Right forelimb (tissue), 1 donor: Measurements from ENCODE around the gene ASCC3.

Experiments used
- DNase-seq: peaks from one replicate; pipeline ENCODE4 v3.0.0-alpha.2; 2018

ASCC3 gene

DNA sequence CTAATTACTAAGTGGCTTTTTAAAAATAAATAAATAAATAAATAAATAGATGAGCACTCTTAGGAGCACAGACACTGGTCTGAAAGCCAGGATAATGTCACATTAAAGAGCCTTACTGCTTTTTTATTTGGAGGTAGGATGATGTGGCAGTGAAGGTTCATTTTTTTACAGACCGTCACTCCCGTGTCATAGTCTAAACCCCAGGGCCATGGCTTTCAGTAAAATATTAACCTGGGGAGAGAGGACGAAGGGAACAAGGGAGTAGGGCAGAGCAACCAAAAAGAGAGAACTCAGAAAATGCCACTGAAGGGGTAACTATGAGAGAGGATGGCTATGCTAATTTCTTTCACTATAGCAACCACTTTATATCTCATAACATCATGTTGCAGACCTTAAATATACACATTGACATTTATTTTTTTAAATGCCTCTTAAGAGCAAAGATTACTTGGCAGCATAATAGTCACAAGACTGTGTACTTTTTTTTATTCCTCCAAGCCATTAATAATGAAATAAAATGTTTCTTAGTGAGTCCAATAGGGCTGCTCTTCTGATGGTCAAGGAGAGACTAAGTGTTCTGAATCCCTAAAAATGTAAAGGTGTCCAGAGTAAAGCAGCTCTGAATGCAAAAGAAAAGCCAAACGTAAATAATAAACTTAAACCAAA lies 315.6 kb downstream of the ASCC3 start:
- no peak for DNase-seq

GRCh38 chr6:100559859-100560258 lies 321.3 kb downstream of the ASCC3 start:
- DNase-seq: no peak

- no peak for DNase-seq
Measured at GRCh38 chr6:100554228-100554627, 326.9 kb downstream of the ASCC3 start.

- no peak for DNase-seq
Measured at GRCh38 chr6:100553243-100553642, 327.9 kb downstream of the ASCC3 start.

DNA sequence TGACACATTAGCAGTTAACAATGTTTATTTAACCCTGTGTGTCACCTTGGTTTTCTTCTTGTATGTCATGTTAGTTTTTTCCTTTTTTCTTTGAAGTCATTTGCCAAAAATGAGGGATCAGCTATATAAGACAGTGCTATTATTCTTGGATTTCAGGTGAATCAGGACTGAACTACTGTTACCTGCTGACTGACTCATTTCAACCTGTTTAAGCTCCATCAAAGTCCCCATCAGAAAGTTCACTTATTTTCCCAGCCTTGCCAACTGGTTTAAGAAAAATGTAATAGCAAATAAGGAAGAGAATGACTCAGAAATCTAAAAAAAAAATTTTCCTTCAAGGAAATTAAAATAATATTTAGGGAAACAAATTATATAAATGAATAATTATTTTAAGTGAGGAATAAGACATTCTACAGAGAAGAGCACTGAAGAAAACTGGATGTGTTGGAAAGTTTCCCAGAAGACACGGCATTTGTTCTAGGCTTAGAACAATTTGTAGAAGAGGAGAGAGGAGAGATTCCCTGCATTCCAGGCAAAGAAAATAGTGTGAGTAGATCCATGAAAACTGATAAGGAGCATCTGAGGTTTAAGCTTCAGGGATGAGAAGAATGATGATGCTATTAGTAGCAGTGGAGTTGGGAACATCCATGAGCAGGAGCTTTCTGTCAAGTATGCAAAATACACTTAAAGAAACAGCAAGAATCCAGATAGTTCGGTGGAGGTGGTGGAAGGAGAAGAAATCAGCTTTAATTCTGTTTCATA lies 331.5 kb downstream of the ASCC3 start:
- no peak for DNase-seq

GRCh38 chr6:100538086-100538485 lies 343.0 kb downstream of the ASCC3 start:
- DNase-seq: no peak

GRCh38 chr6:100518588-100518987 lies 362.5 kb downstream of the ASCC3 start:
- no peak for DNase-seq

DNA sequence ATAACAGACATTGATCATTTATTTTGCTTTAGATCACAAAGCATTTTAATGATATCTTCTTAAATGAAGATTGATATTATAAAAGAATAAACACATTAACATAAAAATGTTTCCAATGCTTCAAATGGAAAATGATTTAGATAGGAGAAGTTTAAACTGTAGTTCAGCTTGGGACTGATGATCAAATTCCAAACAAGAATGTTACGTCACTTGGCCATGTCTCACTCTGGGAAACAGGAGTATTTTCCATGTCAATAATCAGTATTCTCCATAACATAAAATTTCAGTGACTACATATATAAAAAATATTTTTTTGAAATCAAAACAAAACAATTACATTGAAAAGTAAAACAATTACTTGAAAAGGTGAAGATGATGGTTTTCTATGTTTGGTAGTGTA lies 363.5 kb downstream of the ASCC3 start:
- DNase-seq: no peak

GRCh38 chr6:100517106-100517505 lies 364.0 kb downstream of the ASCC3 start:
- no peak for DNase-seq

- DNase-seq: no peak
Measured at GRCh38 chr6:100514660-100515059, 366.5 kb downstream of the ASCC3 start.

GRCh38 chr6:100512203-100512862 lies 368.8 kb downstream of the ASCC3 start:
- DNase-seq: no peak

DNA sequence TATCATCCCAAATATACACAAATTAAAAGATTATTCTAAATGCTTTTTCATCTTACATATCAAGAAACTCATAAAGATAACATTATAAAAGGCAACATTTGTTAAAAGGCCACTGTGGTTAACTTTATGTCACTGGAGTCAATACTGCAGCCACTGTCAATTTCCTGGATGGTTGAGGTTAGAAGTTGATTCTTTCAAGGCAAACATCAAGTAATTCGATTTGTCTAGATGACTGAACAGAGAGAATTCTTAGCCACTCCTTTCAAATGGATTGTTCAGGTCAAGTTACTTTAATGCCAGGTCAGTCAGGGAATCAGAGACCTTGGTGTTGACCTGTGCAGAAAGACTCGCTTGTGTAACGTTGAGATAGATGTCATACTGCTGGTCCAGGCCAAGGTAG lies 372.0 kb downstream of the ASCC3 start:
- no peak for DNase-seq

DNA sequence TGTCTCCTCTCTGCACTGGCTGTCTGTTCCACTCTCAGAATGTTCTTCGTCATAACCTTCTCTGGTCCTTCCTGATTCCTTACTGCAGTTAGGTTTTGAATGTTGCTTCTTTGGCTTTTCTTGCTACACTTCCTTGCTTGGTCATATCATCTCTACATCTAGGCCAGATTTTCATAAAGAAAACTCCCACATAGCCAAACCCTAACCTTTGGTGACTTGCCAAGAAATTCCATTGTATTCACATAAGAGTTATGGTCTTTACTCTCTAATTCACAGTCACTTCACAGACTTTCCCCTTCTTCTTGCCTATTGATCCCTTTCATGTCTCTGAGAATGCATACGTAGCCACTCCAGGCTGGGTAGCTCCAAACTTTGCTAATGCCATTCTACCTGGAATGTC lies 374.5 kb downstream of the ASCC3 start:
- no peak for DNase-seq

- DNase-seq: no peak
Measured at GRCh38 chr6:100504786-100505737, 376.1 kb downstream of the ASCC3 start.

DNA sequence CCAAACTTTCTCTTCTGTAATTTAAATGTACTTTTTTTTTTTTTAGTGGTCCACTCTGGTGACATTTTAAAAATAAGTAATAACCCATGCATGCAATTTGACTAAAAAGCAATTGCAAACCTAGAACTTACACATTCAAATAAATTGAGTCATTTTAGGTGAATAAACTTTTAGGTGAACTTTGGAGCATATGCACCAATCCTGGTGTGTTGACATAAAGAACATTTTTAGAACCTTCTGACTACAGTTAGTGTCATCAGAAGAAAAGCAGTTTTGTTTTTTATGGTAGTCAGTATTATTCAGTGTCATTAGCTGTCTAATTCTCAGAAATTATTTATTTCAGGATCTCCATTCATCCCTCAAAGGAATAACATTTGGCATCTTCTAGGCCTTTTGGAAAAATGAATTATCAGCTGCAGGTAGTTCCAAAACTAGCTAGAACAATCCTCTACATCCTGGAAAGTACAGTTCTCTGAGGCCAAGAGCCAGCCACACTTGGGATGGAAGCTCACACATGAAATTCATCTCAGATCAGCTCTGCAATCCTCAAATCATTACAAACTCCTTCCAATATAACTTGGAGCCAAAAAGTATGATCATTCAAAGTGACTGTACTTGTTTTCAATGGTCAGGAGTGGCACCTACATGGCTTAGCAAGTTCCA lies 378.0 kb downstream of the ASCC3 start:
- no peak for DNase-seq

DNA sequence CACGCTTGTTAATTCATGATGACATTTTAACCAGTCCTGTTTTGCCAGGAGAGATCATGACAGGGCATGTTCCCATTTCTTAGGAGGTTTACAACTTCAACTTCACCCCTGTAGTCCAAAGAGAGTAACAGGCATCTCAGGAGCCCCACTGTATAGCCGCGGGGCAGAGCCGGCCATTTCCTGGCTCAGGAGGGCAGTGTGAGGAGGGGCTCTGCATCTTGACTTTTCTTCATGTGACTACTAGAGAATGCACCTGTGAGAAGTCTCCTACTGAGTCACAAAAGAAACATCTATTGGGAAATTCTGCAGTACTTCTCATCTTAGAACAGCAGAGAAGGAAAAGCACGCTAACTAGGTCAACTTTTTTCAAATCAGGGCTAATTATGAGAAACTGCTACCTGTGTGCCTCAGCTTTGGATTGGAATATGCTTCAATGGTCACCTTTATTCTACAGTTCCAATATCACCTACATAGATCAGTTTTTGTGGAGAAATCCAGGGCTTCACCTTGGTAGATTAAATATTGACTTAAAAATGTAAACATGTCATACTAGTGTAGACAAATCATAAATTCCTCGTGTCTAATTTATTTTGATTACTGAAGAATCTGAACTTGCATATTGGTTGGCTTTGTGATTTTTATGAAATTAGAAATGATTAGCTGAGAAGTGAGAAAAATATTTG lies 387.8 kb downstream of the ASCC3 start:
- DNase-seq: no peak

GRCh38 chr6:100491952-100492670 lies 389.0 kb downstream of the ASCC3 start:
- DNase-seq: no peak

DNA sequence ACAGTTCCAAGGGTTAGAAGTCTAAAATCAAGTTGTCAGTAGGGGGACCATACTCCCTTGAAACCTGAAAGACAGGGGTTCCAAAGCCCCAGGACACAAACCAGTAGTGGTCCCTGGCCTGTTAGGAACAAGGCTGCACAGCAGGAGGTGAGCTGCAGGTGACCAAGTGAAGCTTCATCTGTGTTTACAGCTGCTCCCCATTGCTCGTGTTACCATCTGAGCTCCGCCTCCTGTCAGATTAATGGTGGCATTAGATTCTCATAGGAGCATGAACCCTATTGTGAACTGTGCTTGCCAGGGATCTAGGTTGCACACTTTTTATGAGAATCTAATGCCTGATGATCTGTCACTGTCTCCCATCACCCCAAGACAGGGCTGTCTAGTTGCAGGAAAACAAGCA lies 391.1 kb downstream of the ASCC3 start:
- DNase-seq: no peak

DNA sequence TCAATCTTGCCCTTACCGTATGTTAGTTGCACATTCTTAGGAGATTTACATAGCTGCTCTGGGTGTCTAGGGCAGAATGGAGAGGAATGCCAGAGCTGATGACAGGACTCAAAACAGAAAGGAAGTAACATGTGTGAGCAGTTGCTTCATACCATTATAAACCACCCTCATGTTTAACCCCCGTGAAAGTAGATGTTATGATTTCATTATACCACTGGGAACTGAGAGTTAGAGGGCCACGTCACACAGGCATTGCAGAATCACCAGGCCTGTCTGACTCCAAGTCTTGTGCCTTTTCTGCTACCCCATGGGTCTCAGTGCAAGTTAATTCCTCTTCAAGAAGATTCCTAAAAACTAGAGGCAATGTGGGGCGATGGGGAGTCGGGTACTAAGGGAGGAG lies 392.9 kb downstream of the ASCC3 start:
- DNase-seq: no peak

GRCh38 chr6:100487638-100488037 lies 393.5 kb downstream of the ASCC3 start:
- no peak for DNase-seq

DNA sequence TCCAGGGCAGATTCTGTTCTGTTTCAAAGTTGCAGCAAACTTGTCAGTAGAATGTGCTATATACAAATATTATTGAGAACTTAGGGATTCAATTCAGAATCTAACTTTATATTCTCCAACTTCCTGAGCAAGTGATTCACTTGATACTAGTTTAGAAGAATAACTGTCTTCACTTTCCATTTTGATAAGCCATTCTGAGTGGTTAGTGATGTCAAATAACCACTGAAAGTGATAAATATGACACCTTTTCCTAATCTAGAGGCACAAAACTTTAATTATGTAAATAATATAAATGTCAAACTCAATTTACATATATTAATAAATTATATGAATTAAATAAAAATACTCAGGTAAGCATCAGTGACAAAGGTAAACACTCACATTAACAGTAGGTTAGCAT lies 395.9 kb downstream of the ASCC3 start:
- DNase-seq: no peak
